KG1 (cell line): ENCODE measurements around the gene ILF2.
"Not testable (repeated sequence)": the region's sequence is repeated elsewhere in the genome, so short reads cannot be mapped to it uniquely, and the experiment has no call there.

Source experiments
- DNase-seq: peaks from one replicate; lab custom pipeline; 2025; lab: John Stamatoyannopoulos, UW

The ILF2 gene

DNA sequence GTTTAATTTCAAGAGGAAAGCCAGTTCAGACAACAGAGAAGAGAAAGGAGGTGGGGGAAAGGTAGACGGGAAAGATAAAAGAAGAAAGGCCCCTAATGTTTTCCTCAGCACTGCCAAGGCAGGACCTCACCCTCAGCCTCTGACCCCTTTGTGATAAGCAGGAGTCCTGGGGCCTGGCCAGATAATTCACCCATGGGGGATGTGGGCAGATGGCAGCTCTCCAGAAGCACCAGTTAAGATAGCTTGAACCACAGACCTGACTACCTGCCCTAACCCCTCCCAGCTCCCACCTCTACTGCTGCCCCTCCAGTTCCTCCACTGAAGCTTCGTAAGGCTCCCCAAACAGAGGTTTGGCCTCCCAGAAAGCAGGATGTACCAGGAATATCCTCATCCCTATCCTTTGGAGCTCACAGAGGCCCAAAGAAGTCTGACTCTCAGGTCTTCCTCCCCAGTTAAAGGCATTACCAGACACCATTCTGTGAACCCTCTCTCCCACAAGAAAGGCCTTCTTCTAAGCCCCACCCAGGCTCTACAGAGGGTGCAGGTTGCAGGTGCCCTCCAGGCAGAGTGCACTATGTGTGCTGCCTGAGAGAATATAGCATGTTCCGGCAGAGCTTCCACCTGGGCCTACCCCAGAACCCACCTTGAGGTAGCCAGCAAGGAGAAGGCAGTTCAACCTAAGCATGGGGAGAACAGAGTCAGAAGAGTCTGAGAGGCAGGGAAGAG lies 21.5 kb downstream of the ILF2 start:
- DNase-seq = no peak

DNA sequence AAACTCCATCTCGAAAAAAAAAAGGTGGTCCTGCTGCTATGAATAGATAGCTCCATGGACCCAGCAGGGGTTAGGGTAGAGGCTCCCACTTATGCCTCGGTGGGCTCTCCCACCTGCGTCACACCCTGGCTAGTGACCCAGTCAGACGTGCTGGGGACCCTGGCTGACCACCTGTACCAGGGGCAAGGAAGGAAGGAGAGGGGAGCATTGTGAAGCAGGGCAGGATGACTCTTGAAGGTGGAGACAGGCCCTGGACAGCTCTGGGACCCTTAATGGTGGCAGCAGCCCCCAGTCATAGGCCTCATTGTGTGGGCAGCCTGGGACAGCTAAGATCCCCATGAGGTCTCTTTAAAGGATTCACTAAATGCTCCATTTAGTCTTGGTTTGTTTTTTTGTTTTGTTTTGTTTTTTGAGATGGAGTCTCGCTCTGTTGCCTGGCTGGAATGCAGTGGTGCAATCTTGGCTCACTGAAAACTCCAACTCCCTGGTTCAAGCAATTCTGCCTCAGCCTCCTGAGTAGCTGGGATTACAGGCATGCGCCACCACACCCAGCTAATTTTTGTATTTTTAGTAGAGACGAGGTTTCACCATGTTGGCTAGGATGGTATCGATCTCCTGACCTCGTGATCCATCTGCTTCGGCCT lies 22.7 kb downstream of the ILF2 start:
- DNase-seq = no peak

GRCh38 chr1:153647346-153647714 lies 23.5 kb downstream of the ILF2 start:
- no peak for DNase-seq

DNA sequence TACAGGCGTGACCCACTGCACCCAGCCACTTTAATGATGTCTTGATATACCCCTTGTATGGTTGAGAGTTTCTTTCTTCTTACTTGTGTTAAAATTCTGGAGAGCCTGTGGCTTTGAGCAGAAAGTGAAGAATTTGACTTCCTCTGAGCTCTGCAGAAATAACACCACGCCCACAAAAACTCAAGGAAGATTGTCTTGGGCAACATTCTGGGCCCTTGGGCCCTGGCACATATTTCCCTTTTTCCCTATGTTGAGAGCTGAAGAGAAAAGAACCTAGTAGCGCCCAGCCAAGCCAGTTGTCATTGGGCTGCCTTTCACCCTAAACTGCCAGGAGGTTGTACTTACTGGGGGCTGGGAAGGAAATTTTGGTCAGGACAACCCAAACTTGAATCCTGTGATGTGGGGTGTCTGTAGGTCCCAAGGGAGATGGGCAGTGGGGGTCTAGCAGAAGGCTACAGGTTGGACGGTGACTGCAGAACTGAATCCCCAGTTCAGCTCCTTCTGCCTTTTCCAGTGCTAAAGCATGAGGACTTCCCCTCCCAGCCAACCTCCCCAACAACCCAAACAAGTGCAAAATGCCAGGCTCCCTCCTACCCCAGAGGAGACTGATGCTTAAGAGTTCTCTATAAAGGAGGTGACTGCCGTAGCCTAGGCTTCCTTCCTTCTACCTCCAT lies 24.0 kb downstream of the ILF2 start:
- no peak for DNase-seq

DNA sequence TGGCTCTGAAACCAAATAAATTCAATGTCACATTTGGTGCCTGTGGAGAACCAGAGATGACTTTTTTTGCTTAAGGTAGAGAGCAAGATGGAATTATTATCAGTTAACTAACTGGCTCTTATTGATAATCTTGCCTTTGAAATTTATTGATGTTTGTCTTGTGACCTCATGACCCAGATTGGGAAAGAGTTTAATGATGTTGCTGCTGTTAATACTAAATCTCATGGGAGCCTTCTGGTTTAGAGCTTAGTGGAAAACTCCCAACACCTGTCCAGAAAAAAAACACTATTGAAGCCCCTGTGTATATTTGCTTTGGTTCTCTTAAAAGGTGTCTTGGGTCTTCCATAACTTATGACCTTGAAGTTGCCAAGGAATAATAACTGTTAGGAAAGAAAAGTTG lies 27.0 kb downstream of the ILF2 start:
- DNase-seq = no peak

GRCh38 chr1:153643100-153643499 lies 27.7 kb downstream of the ILF2 start:
- DNase-seq = no peak

GRCh38 chr1:153642161-153642560 lies 28.6 kb downstream of the ILF2 start:
- no peak for DNase-seq

- no peak for DNase-seq
These were observed 29.9 kb downstream of the ILF2 start for GRCh38 chr1:153640861-153641260.

GRCh38 chr1:153640213-153640612 lies 30.6 kb downstream of the ILF2 start:
- not testable (repeated sequence) for DNase-seq

- DNase-seq = no peak
These were observed 31.5 kb downstream of the ILF2 start for GRCh38 chr1:153639280-153639679.

GRCh38 chr1:153638261-153638660 lies 32.5 kb downstream of the ILF2 start:
- no peak for DNase-seq

DNA sequence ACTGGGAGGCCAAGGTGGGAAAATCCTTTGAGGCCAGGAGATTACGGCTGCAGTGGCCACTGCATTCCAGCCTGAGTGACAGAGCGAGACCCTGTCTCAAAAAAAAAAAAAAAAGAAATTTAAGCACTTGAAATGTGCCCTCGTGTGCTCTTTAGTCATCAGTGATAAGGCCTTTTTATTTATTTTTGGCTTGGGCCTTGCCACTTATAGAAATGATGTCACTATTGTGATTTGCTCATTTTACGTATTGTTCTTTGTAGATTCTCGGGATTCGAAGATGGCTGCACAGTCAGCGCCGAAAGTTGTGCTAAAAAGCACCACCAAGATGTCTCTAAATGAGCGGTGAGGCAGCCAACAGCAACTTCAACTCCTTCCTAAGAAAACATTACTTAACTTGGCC lies 34.5 kb downstream of the ILF2 start:
- DNase-seq = no peak

DNA sequence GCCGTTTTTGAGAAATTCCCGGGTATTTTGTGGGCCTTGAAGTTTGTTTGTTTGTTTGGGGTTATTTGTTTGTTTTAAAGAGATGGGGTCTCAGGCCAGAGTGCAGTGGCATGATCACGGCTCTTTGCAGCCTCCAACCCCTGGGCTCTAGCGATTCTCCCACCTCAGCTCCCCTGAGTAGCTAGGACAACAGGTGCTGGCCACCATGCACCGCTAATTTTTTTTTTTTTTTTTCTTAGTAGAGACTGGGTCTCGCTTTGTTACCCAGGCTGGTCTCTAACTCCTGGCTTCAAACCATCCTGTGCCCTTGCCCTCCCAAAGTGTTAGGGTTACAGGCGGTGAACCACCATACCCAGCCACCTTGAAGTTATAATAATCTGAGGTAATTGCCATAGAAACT lies 34.9 kb downstream of the ILF2 start:
- DNase-seq = no peak

- peak; percentile 95 for DNase-seq
These were observed 36.8 kb downstream of the ILF2 start, which contains the start of gene CHTOP for GRCh38 chr1:153633754-153634665. CHTOP (plus strand) TSS chr1:153634066; CDS start chr1:153636589, 2,523 bp downstream.

DNA sequence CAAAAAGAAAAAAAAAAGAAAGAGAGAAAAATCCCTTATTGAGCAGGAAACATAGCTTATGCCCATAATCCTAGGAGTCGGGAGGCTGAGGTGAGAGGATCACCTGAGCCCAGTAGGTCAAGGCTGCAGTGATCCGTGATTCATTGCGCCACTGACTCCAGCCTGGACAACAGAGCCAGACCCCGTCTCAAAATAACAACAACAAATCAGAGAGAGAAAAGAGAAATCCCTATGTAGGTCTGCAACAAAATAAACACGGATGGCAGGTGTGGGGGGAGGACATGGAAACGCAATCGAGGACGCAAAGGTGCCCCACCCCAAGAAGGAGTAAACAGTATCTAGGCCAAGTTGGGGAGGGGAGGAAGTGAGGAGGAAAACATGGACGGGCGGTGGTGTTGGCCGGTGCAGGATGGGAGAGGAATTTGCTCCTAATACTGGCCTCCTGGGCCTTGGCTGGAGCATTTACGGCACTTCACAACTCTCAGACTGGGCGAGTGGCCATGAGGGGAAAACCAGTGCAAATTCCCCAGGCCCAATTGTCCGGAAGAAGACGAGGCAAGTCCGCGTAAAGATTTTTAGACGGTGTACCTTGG lies 37.5 kb downstream of the ILF2 start:
- no peak for DNase-seq

GRCh38 chr1:153631047-153632022 lies 39.5 kb downstream of the ILF2 start:
- DNase-seq = no peak

DNA sequence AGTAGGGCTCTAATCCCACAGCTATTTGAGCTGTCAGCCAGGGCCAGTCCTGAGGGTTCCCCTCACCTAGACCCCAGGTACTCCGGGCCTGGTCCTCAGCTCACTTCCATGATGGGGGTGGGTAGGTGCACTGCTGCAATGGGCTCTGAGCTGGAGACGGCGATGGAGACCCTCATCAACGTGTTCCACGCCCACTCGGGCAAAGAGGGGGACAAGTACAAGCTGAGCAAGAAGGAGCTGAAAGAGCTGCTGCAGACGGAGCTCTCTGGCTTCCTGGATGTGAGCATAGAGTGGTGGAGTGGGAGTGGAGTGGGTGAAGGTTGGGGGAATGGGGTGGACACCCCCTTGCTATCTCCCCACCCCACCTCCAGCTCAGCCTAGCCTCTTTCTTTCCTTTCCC lies 40.4 kb downstream of the ILF2 start:
- DNase-seq = no peak

GRCh38 chr1:153629971-153630370 lies 40.8 kb downstream of the ILF2 start:
- DNase-seq = no peak

- no peak for DNase-seq
These were observed 41.5 kb downstream of the ILF2 start for GRCh38 chr1:153629343-153629665.

- no peak for DNase-seq
These were observed 42.0 kb downstream of the ILF2 start for GRCh38 chr1:153628638-153629342.
